ENCODE measurements around the gene ZFP92.

DNA sequence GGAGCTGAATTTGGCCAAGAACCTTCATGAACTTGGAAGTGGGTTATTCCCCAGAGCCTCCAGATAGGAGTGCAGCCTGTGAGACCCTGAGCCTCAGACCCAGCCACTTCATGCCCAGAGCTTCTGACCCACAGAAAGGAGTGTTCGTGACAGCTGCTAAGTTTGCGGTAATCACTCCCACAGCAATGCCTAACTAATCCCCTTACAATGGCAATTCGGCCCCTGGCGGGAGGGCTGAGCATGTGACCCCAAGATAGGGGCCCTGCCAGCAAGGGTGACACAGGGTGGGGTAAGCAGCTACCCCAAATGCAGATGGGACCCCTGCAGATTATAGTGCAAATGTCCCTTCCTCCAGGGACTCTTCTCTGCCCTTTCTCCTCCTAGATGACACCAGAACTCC, 32.7 kb upstream of the ZFP92 start:
- TF ChIP-seq CTCF (IDR thresholded peaks at IDR 0.05), result no peak
- no peak for TF ChIP-seq POLR2A (IDR thresholded peaks at IDR 0.05)

All from lower leg skin (tissue), 3 donors.